GM12878 (cell line): ENCODE data around the gene GJD3. TPM values are rescaled to one million over a fixed set of nuclear protein-coding genes. Genes with fewer than 3 reads are reported as not detected.

ENCODE experiments used
- ATAC-seq: fragments of 200-7000 bp; cut with Tn5 transposase; 3 replicates; pipeline ENCODE4 v1.9.1; 2020; ENCODE audit warnings: mild to moderate bottlenecking, moderate library complexity
- BruUV-seq: library from RNA; stranded (reverse); fragments of 400-500 nt; replicated peaks from 2 replicates; lab custom pipeline; 2021; lab: Mats Ljungman, UMichigan
- CTCF ChIA-PET: fragments of 300-600 bp; sonication (Branson Sonifier 250); formaldehyde crosslinking; extraction: SDS; loops from one replicate; lab custom pipeline; 2021; ENCODE audit warnings: inconsistent platforms; lab: Yijun Ruan, JAX
- POLR2A ChIA-PET: fragments of 350-600 bp; formaldehyde crosslinking; extraction: SDS; loops from one replicate; lab custom pipeline; 2021; ENCODE audit warnings: inconsistent platforms; lab: Charles Lee
- RAD21 ChIA-PET: fragments of 300-600 bp; sonication (Branson Sonifier 250); formaldehyde crosslinking; loops from one replicate; lab custom pipeline; 2023; ENCODE audit warnings: antibody characterized with exemption; ENCODE audit not compliant: unreplicated experiment; lab: Charles Lee
- SMC1A ChIA-PET: fragments of 300-600 bp; sonication (Branson Sonifier 250); formaldehyde crosslinking; loops from one replicate; lab custom pipeline; 2023; ENCODE audit not compliant: unreplicated experiment, uncharacterized antibody; lab: Charles Lee
- DNase-seq: peaks from one replicate; pipeline ENCODE4 v3.0.0-alpha.2; 2011; ENCODE audit warnings: low read depth, low spot score
- FAIRE-seq: peaks from 3 replicates; lab custom pipeline; 2011; peaks lifted over from hg19 to GRCh38; lab: Jason Lieb, UNC
- H2AFZ ChIP-seq: 2 replicates; pipeline ENCODE4 v1.6.0; 2011; ENCODE audit warnings: low read depth, low read length, control low read depth; ENCODE audit not compliant: control insufficient read depth
- H3K27ac ChIP-seq: 2 replicates; pipeline ENCODE4 v1.5.1; 2011; ENCODE audit warnings: control low read depth; ENCODE audit not compliant: control insufficient read depth, insufficient read depth
- H3K27me3 ChIP-seq, 2 experiments: replicated peaks in 1 of 2; 2 replicates each; pipeline versions ENCODE4 v1.6.0 to v1.6.1; 2011; ENCODE audit warnings: low read length in 1 of 2; ENCODE audit not compliant: control insufficient read depth in 2 of 2, insufficient read depth in 2 of 2
- H3K36me3 ChIP-seq, 2 experiments: 2 replicates each; pipeline ENCODE4 v1.5.1; 2011; ENCODE audit warnings: low read length in 1 of 2; ENCODE audit not compliant: control insufficient read depth in 2 of 2, insufficient read depth in 2 of 2
- H3K4me1 ChIP-seq: 2 replicates; pipeline ENCODE4 v1.6.1; 2011; ENCODE audit warnings: mild to moderate bottlenecking, low read length, moderate library complexity, mixed read lengths; ENCODE audit not compliant: control insufficient read depth, insufficient read depth
- H3K4me2 ChIP-seq: 2 replicates; pipeline ENCODE4 v1.6.0; 2011; ENCODE audit warnings: control low read depth; ENCODE audit not compliant: control insufficient read depth, insufficient read depth
- H3K4me3 ChIP-seq: fragments of 200-600 bp; sonication (generic); 2 replicates; pipeline ENCODE4 v1.5.1; 2016
- H3K79me2 ChIP-seq: 2 replicates; pipeline ENCODE4 v1.6.0; 2011; ENCODE audit warnings: low read length; ENCODE audit not compliant: control insufficient read depth, insufficient read depth
- H3K9ac ChIP-seq: 2 replicates; pipeline ENCODE4 v1.8.0; 2011; ENCODE audit warnings: low read length, control low read depth, mixed read lengths; ENCODE audit not compliant: control insufficient read depth, insufficient read depth
- H3K9me3 ChIP-seq: replicated peaks from 3 replicates; pipeline ENCODE4 v1.5.1; 2011; ENCODE audit warnings: mild to moderate bottlenecking, low read length; ENCODE audit not compliant: control insufficient read depth, insufficient read depth
- H4K20me1 ChIP-seq: 2 replicates; pipeline ENCODE4 v1.6.0; 2011; ENCODE audit not compliant: control insufficient read depth, insufficient read depth
- BACH1 ChIP-seq: fragments of 450-650 bp; IDR thresholded peaks from 2 replicates; pipeline ENCODE4 v1.6.1; 2017; ENCODE audit warnings: mild to moderate bottlenecking, borderline replicate concordance
- BHLHE40 ChIP-seq, 2 experiments: fragments of 450-650 bp in 1 of 2; IDR thresholded peaks; 2 replicates each; pipeline ENCODE4 v1.6.1; 2011 to 2017; ENCODE audit warnings: low read depth in 2 of 2, borderline replicate concordance in 1 of 2, improper control_type of control experiment in 1 of 2, low read length in 1 of 2, mild to moderate bottlenecking in 1 of 2
- LARP7 ChIP-seq: fragments of 450-650 bp; IDR thresholded peaks from 2 replicates; pipeline ENCODE4 v1.6.1; 2017; ENCODE audit warnings: mild to moderate bottlenecking
- MXI1 ChIP-seq: fragments of 150-350 bp; IDR thresholded peaks from 2 replicates; pipeline ENCODE4 v1.6.1; 2011; ENCODE audit warnings: low read depth, mild to moderate bottlenecking, inconsistent platforms, low read length, improper control_type of control experiment
- PAX5 ChIP-seq: IDR thresholded peaks from 2 replicates; pipeline ENCODE4 v1.6.1; 2011; ENCODE audit warnings: low read depth, low read length, borderline replicate concordance
- RELA ChIP-seq: fragments of 450-650 bp; IDR thresholded peaks from 2 replicates; pipeline ENCODE4 v1.8.0; 2014; ENCODE audit warnings: borderline replicate concordance; ENCODE audit not compliant: partially characterized antibody
- SMC3 ChIP-seq: IDR thresholded peaks from 2 replicates; pipeline ENCODE4 v1.6.1; 2011; ENCODE audit warnings: low read length, improper control_type of control experiment, borderline replicate concordance
- SRF ChIP-seq, 2 experiments: IDR thresholded peaks; 2 replicates each; pipeline ENCODE4 v1.6.1; 2011; ENCODE audit warnings: low read depth in 2 of 2, low read length in 2 of 2, mild to moderate bottlenecking in 1 of 2, moderate library complexity in 1 of 2
- USF2 ChIP-seq: IDR thresholded peaks from 2 replicates; pipeline ENCODE4 v1.6.1; 2011; ENCODE audit warnings: low read depth, low read length, improper control_type of control experiment, borderline replicate concordance
- ZBED1 ChIP-seq: IDR thresholded peaks from 2 replicates; pipeline ENCODE4 v1.6.1; 2016; ENCODE audit warnings: borderline replicate concordance
- WGBS: methylation state at CpG from one replicate; pipeline ENCODE4 v1.1.6; 2016; ENCODE audit warnings: low lambda C conversion rate; ENCODE audit not compliant: insufficient replicate concordance, insufficient coverage; ENCODE audit errors: missing lambda C conversion rate; 5-methylcytosine and 5-hydroxymethylcytosine counted together
- in situ Hi-C: fragments of 300-500 bp; cut with MboI; formaldehyde crosslinking; loops from 9 replicates; pipeline ENCODE4 v1.14.3; 2018; ENCODE audit warnings: mixed read lengths
- intact Hi-C: fragments of 100-400 bp; cut with micrococcal nuclease; formaldehyde crosslinking; loops from one replicate; pipeline ENCODE4 v1.14.2; 2022; ENCODE audit not compliant: unreplicated experiment
- polyA plus RNA-seq, 11 experiments: library from polyadenylated mRNA; depleted of rRNA in 4 of 11; unstranded in 6 of 11; stranded (reverse) in 5 of 11; fragments of >200 nt; fragmentation: Nextera tagmentation in 4 of 11; fragmentation: Illumina TruSeq in 1 of 11; extraction: Ambion mirVana in 4 of 11; extraction: Trizol in 1 of 11; gene quantifications; 1 replicate in 1 of 11; 2 replicates in 10 of 11; pipeline versions ENCODE4 v1.2.1 to v1.2.3, GENCODE V29; 2011 to 2016; ENCODE audit warnings: inconsistent platforms in 2 of 11, missing spikeins in 2 of 11, low read depth in 1 of 11
- total RNA-seq, 4 experiments: library from RNA; depleted of rRNA in 3 of 4; stranded (reverse); fragments of >200 nt in 3 of 4; fragmentation: Illumina TruSeq in 1 of 4; extraction: Trizol in 1 of 4; gene quantifications; 2 replicates each; pipeline versions ENCODE4 v1.2.1 to v1.2.3, GENCODE V29; 2013 to 2021

Gene GJD3
- total and polyA plus RNA-seq, 10 of the 15 experiments (the other 5 are each of a cell fraction or from before 2014, with no cell fraction given): 1.6 TPM; not detected in 9

GRCh38 chr17:40350689-40351358, 13.7 kb downstream of the GJD3 start:
- Histone ChIP-seq H3K4me3 (no peak overlapping the region), H3K9me3 (no peaks in the 10 kb centered on the region), H3K36me3 (peaks cover 18 to 54% of the 10 kb centered on the region in 2 experiments), H3K4me2 (no peak overlapping the region), H3K79me2 (peaks cover 11% of the 10 kb centered on the region), H4K20me1 (no peaks in the 10 kb centered on the region), H3K9ac (no peak overlapping the region), H3K27ac (no peak overlapping the region), H3K4me1 (peaks cover 21% of the 10 kb centered on the region), H2AFZ (no peak overlapping the region), H3K27me3 (no peaks in the 10 kb centered on the region)
- TSS peak; percentile 49 for BruUV-seq
- DNase-seq (no peak), ATAC-seq (no peak), FAIRE-seq (no peak)
- in situ Hi-C loops: loop anchor here (5.0 kb wide), 1 partner anchor 49 kb away; no protein-coding TSS in a partner anchor
- ChIA-PET RAD21 (interaction anchor here (0.7 to 8.2 kb wide), 3 partner anchors 12 to 46 kb away, joined by 3 to 271 read pairs (median 4); partner anchors contain the start of gene RARA), CTCF (interaction anchor here (0.8 to 9.1 kb wide), 3 partner anchors 9 to 50 kb away, joined by 3 to 311 read pairs (median 5); partner anchors contain the start of gene RARA), SMC1A (interaction anchor here (5.3 kb wide), 1 partner anchor 47 kb away, joined by 142 read pairs; no protein-coding TSS in a partner anchor), POLR2A (interaction anchor here (1.0 kb wide), 1 partner anchor 43 kb away, joined by 3 read pairs; no protein-coding TSS in a partner anchor)
- intact Hi-C loops: no loop called here
- TF ChIP-seq MXI1: no peak
- no peak for TF ChIP-seq RELA
- TF ChIP-seq SMC3: no peak
- no peak for TF ChIP-seq BHLHE40 (IDR thresholded peaks at IDR 0.05; ENCODE audit: borderline replicate concordance in 1 of 2, low read depth in 2 of 2, low read length in 1 of 2)
- no peak for TF ChIP-seq ZBED1
- no peak for TF ChIP-seq PAX5
- TF ChIP-seq LARP7: no peak
- TF ChIP-seq BACH1: no peak
- no peak for TF ChIP-seq USF2
- no peak for TF ChIP-seq SRF (IDR thresholded peaks at IDR 0.05; ENCODE audit: low read depth in 2 of 2, low read length in 2 of 2)
- WGBS: 89% methylated on average over 6 of the region's 17 CpGs
